ENCODE data around the gene HMGB2. TPM values are rescaled to one million over a fixed set of nuclear protein-coding genes. Genes with fewer than 3 reads are reported as not detected.

The HMGB2 gene
- total RNA-seq, 1 donor from 2014 or later = 43.4 TPM

DNA sequence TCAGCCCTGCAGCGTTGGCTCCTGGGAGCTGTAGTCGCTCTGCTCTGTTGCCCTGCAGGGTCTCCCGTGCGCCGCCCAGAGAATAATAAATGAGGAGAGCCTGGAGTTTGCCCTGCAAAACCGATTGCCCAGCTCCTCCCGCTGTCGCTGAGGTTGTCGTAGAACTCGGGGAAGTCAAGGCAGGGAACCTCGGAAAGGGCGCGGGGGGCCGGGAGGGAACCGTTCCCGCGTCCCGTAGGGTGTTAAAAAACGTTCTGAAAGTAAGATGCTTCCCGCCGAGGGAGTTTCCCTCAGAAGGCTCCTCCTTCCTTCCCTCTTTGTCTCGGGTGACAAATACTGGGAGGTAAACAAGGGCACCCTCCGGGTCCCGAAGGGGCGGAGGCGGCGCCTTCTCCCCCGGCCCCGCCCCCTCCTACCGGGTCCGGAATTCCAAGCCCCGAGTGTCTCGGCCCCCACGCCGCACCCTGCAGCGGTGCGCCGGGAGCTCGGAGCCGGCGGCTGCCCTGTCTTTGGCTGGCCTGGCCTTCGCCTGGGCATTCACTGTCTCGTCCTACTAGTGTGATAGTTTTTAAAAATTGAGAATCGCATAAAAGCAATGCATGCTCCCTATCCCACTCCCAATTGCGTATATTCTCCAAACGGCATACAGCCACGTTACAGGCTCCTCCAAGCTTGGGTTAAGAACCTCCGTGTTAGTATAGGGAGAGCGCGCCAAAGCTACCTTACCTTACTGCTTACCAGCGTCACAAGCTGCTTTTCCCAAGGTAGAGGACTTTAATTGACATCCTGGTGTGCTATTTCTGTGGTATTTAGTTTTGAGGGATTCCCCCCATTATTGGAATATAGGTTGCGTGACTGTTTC, 964 bp upstream of the HMGB2 start:
- Histone ChIP-seq H3K27ac (peak overlapping the region; percentile 99), H3K4me1 (peaks cover 21% of the 10 kb centered on the region), H3K27me3 (no peaks in the 10 kb centered on the region), H3K9me3 (no peaks in the 10 kb centered on the region), H3K36me3 (peaks cover 25% of the 10 kb centered on the region), H3K4me3 (peak overlapping the region; percentile 82)
- ATAC-seq (peak; percentile 52), DNase-seq (peak; percentile 79)
- TF ChIP-seq, protein P1, sequence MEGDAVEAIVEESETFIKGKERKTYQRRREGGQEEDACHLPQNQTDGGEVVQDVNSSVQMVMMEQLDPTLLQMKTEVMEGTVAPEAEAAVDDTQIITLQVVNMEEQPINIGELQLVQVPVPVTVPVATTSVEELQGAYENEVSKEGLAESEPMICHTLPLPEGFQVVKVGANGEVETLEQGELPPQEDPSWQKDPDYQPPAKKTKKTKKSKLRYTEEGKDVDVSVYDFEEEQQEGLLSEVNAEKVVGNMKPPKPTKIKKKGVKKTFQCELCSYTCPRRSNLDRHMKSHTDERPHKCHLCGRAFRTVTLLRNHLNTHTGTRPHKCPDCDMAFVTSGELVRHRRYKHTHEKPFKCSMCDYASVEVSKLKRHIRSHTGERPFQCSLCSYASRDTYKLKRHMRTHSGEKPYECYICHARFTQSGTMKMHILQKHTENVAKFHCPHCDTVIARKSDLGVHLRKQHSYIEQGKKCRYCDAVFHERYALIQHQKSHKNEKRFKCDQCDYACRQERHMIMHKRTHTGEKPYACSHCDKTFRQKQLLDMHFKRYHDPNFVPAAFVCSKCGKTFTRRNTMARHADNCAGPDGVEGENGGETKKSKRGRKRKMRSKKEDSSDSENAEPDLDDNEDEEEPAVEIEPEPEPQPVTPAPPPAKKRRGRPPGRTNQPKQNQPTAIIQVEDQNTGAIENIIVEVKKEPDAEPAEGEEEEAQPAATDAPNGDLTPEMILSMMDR (IDR thresholded peaks at IDR 0.05) = no peak
- intact Hi-C loops (cut with DNase I) = no loop called here

DNA sequence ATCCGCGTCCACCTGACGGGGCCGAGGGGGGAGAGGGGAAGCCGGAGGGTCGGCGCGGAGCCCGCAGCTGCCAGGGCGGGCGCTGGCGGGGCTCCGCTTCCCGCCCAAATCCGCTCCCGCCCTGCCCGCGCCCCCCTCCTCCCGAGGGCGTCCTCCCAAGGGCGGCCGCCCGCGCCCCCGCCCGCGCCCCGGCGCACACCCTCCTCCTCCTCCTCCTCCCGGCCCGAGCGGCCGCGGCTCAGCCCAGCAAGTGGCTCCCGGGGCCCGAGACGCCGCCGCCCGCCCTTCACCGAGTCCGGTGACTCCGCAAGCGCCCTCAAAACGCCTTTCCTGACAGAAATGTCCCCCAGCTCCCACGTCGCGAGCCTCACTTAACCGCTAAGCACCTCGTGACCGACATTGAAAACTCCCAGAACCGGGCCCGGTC, 487 bp downstream of the HMGB2 start:
- peak; percentile 65 for ATAC-seq
- H3K36me3 ChIP-seq = peaks cover 38% of the 10 kb centered on the region
- no peaks in the 10 kb centered on the region for H3K9me3 ChIP-seq
- peak; percentile 88 for DNase-seq
- peak overlapping the region; percentile 82 for H3K4me3 ChIP-seq
- TF ChIP-seq, protein P1 (IDR thresholded peaks at IDR 0.05) = no peak
- no peaks in the 10 kb centered on the region for H3K27me3 ChIP-seq
- H3K27ac ChIP-seq = peak overlapping the region; percentile 99
- intact Hi-C loops (cut with DNase I) = no loop called here
- peaks cover 21% of the 10 kb centered on the region for H3K4me1 ChIP-seq

DNA sequence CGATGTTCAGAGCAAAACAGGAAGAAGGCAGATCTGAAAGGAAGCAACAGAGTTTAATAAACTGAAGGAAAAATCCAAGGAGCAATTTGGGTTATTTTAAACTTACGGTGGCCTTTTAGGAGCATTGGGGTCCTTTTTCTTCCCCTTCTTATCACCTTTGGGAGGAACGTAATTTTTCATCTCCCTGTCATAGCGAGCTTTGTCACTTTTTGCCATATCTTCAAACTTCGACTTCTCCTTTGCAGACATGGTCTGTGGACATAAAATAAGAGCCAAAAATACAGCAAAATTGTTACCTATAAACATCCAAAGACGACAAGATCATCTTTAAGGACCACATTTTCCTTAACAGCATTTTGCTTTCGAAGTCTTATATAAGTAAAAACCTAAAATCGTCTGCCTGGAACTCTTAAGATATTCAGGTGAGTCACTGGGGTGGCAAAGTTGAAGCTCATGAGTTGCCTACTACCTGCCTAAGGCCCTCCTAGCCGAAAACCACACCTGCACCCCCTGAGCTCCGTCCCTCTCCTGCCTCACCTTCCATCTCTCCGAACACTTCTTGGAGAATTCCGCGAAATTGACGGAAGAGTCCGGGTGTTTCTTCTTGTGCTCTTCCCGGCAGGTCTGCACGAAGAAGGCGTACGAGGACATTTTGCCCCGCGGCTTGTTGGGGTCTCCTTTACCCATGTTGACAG, 1.0 kb downstream of the HMGB2 start:
- Histone ChIP-seq H3K4me3 (peak overlapping the region; percentile 82), H3K27ac (peak overlapping the region; percentile 99), H3K36me3 (peaks cover 44% of the 10 kb centered on the region), H3K9me3 (no peaks in the 10 kb centered on the region), H3K27me3 (no peaks in the 10 kb centered on the region), H3K4me1 (peaks cover 21% of the 10 kb centered on the region)
- no peak for ATAC-seq
- TF ChIP-seq, protein P1 (IDR thresholded peaks at IDR 0.05) = no peak
- intact Hi-C loops (cut with DNase I) = no loop called here
- no peak for DNase-seq

DNA sequence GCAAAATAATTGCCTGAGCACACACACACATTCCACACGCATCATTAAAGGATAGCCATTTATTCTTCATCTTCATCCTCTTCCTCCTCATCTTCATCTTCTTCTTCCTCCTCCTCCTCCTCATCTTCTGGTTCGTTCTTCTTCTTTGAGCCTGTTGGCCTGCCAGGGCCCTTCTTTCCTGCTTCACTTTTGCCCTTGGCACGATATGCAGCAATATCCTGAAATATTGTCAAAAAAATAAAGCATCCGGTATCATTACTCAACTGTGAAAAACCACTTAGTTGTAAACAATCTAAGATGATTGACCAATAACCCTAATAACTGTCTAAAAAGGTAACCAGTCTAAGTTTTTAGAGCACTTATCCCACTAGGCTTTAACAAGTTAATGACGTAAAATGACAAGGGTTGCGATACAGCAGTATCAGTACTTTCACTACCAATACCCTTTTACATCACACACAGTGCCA, 2.1 kb downstream of the HMGB2 start:
- H3K4me1 ChIP-seq = peaks cover 21% of the 10 kb centered on the region
- H3K27me3 ChIP-seq = no peaks in the 10 kb centered on the region
- TF ChIP-seq, protein P1 (IDR thresholded peaks at IDR 0.05) = no peak
- peaks cover 47% of the 10 kb centered on the region for H3K36me3 ChIP-seq
- no peaks in the 10 kb centered on the region for H3K9me3 ChIP-seq
- H3K4me3 ChIP-seq = peak overlapping the region; percentile 82
- peak overlapping the region; percentile 99 for H3K27ac ChIP-seq
- no peak for ATAC-seq
- no peak for DNase-seq
- intact Hi-C loops (cut with DNase I) = no loop called here

DNA sequence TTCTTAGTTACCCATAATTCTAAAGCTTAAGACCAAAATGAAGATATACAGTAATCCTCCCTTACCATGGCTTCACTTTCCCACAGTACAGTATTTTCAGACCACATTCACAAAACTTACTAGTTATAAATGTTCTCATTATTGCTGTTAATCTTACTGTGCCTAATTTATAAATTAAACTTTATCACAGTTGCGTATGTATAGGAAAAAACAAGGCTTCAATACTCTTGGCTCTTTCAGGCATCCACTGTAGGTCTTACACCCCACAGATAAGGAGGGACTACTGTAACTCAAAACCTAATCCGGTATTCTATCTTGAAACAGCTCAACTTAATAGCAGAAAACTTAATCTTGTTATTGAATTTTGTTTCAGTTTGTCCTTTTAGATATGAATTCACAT, 3.6 kb downstream of the HMGB2 start:
- Histone ChIP-seq H3K4me1 (peaks cover 21% of the 10 kb centered on the region), H3K27me3 (no peaks in the 10 kb centered on the region), H3K27ac (no peak overlapping the region), H3K4me3 (no peak overlapping the region), H3K36me3 (peaks cover 47% of the 10 kb centered on the region), H3K9me3 (no peaks in the 10 kb centered on the region)
- no peak for DNase-seq
- intact Hi-C loops (cut with DNase I) = no loop called here
- ATAC-seq = no peak
- TF ChIP-seq, protein P1 (IDR thresholded peaks at IDR 0.05) = no peak
